GM19463 (cell line): ENCODE results near the gene PDCD11.
"Not testable (repeated sequence)": the region's sequence is repeated elsewhere in the genome, so short reads cannot be mapped to it uniquely, and the experiment has no call there.

Source experiments
- ATAC-seq: cut with Tn5 transposase; IDR thresholded peaks from one replicate; pipeline ENCODE4 v1.9.1; 2021; ENCODE audit warnings: mild to moderate bottlenecking, moderate library complexity; ENCODE audit not compliant: unreplicated experiment

Gene PDCD11

GRCh38 chr10:103417148-103417469, 20.7 kb downstream of the PDCD11 start:
- not testable (repeated sequence) for ATAC-seq

- ATAC-seq, result no peak
Measured at GRCh38 chr10:103417601-103418000, 21.2 kb downstream of the PDCD11 start.

- no peak for ATAC-seq
Measured at GRCh38 chr10:103419101-103419500, 22.7 kb downstream of the PDCD11 start.

- no peak for ATAC-seq
Measured at GRCh38 chr10:103423748-103424147, 27.3 kb downstream of the PDCD11 start.

- ATAC-seq, result no peak
Measured at GRCh38 chr10:103427866-103428265, 31.4 kb downstream of the PDCD11 start.

- ATAC-seq, result no peak
Measured at GRCh38 chr10:103428989-103429643, 32.7 kb downstream of the PDCD11 start.

GRCh38 chr10:103429647-103430046, 33.2 kb downstream of the PDCD11 start:
- ATAC-seq, result no peak

GRCh38 chr10:103431902-103432301, 35.5 kb downstream of the PDCD11 start:
- no peak for ATAC-seq

GRCh38 chr10:103433858-103434257, 37.4 kb downstream of the PDCD11 start:
- ATAC-seq, result no peak

GRCh38 chr10:103439776-103440175, 43.4 kb downstream of the PDCD11 start:
- ATAC-seq, result no peak

GRCh38 chr10:103440416-103440815, 44.0 kb downstream of the PDCD11 start:
- ATAC-seq, result no peak

- no peak for ATAC-seq
Measured at GRCh38 chr10:103441206-103441605, 44.8 kb downstream of the PDCD11 start.

GRCh38 chr10:103441611-103442010, 45.2 kb downstream of the PDCD11 start:
- no peak for ATAC-seq

- ATAC-seq, result no peak
Measured at GRCh38 chr10:103442031-103442461, 45.6 kb downstream of the PDCD11 start.

GRCh38 chr10:103443475-103444185, 47.2 kb downstream of the PDCD11 start:
- ATAC-seq, result no peak

GRCh38 chr10:103444478-103444877, 48.1 kb downstream of the PDCD11 start:
- no peak for ATAC-seq

- ATAC-seq, result no peak
Measured at GRCh38 chr10:103445366-103445765, 48.9 kb downstream of the PDCD11 start.

GRCh38 chr10:103445767-103446567, 49.5 kb downstream of the PDCD11 start:
- no peak for ATAC-seq

- ATAC-seq, result no peak
Measured at GRCh38 chr10:103447187-103447586, 50.8 kb downstream of the PDCD11 start.

GRCh38 chr10:103448746-103449145, 52.3 kb downstream of the PDCD11 start:
- no peak for ATAC-seq

- no peak for ATAC-seq
Measured at GRCh38 chr10:103449208-103450144, 53.0 kb downstream of the PDCD11 start.
